Vagina (tissue), 2 donors: Measurements from ENCODE around the gene PITRM1.

ENCODE experiments used
- CTCF ChIP-seq, 3 experiments: fragments of 450-650 bp in 2 of 3; fragments of 200-600 bp in 1 of 3; sonication (generic) in 1 of 3; IDR thresholded peaks; one replicate each; pipeline ENCODE4 v1.5.1; 2017 to 2019; ENCODE audit warnings: antibody characterized with exemption in 3 of 3, mild to moderate bottlenecking in 2 of 3, moderate library complexity in 2 of 3
- POLR2A ChIP-seq, 2 donors: fragments of 450-650 bp; IDR thresholded peaks; one replicate each; pipeline ENCODE4 v1.6.1; 2017; ENCODE audit warnings: antibody characterized with exemption in 2 of 2, mild to moderate bottlenecking in 2 of 2, moderate library complexity in 2 of 2
- POLR2AphosphoS5 ChIP-seq, 2 donors: sonication (generic); formaldehyde crosslinking; IDR thresholded peaks; one replicate each; pipeline ENCODE4 v1.9.0; 2017; ENCODE audit warnings: antibody characterized with exemption in 2 of 2, mild to moderate bottlenecking in 2 of 2, low read depth in 1 of 2; ENCODE audit not compliant: insufficient read depth in 1 of 2

- TF ChIP-seq CTCF (IDR thresholded peaks at IDR 0.05) (no peak), POLR2AphosphoS5 (IDR thresholded peaks at IDR 0.05; ENCODE audit: insufficient read depth in 1 of 2, low read depth in 1 of 2) (peak; percentile 65 to 99), POLR2A (IDR thresholded peaks at IDR 0.05) (peak in 1 of 2 donors; percentile 98)
Measured at GRCh38 chr10:3172446-3173170, at the start of gene PITRM1.
